Measurements from ENCODE around the gene NFASC. TPM values are rescaled to one million over a fixed set of nuclear protein-coding genes. Genes with fewer than 3 reads are reported as not detected.

NFASC gene
- total RNA-seq, 1 experiment from 2014 or later: 1.6 TPM

GRCh38 chr1:205071028-205071409 lies 200.4 kb downstream of the NFASC start:
- CTCF ChIA-PET: interaction anchor here (0.9 kb wide), 1 partner anchor 9 kb away, joined by 3 read pairs; no protein-coding TSS in a partner anchor
- BruUV-seq (replicated peaks): no TSS peak
- no peak for DNase-seq

GRCh38 chr1:205071801-205072200 lies 201.1 kb downstream of the NFASC start:
- Histone ChIP-seq H3K4me3 (ENCODE audit: low read length) (no peak overlapping the region), H3K9me2 (replicated peaks; ENCODE audit: low read length) (no peaks in the 10 kb centered on the region), H3F3A (ENCODE audit: low read length, unreplicated experiment) (no peaks in the 10 kb centered on the region), H3K9me3 (ENCODE audit: low read length) (no peaks in the 10 kb centered on the region), H3K4me1 (ENCODE audit: insufficient read depth, low read length) (peaks cover 10% of the 10 kb centered on the region; the same call in 1 of the 2 replicates), H3K9ac (ENCODE audit: low read length) (no peak overlapping the region), H3K4me2 (ENCODE audit: low read length) (no peak overlapping the region), H3K36me3 (ENCODE audit: low read depth, low read length) (no peaks in the 10 kb centered on the region), H3K27me3 (ENCODE audit: low read length) (no peaks in the 10 kb centered on the region), H3K27ac (ENCODE audit: low read length) (no peak overlapping the region), H4K20me1 (ENCODE audit: low read length) (no peaks in the 10 kb centered on the region), H3K79me2 (ENCODE audit: low read length) (no peaks in the 10 kb centered on the region), H2AFZ (ENCODE audit: low read length) (no peak overlapping the region)
- intact Hi-C loops (cut with micrococcal nuclease): no loop called here
- ChIA-PET POLR2A (ENCODE audit: unreplicated experiment) (no interaction called here), CTCF (interaction anchor here (1.5 kb wide), 1 partner anchor 10 kb away, joined by 6 read pairs; no protein-coding TSS in a partner anchor)
- DNase-seq (no peak), ATAC-seq (no peak)
- no TSS peak for BruUV-seq (replicated peaks)
- TF ChIP-seq EZH2 (IDR thresholded peaks at IDR 0.05; ENCODE audit: low read length, unreplicated experiment) (no peak), EZH2phosphoT487 (IDR thresholded peaks at IDR 0.05; ENCODE audit: borderline replicate concordance, low read length) (no peak), CTCF (conservative IDR thresholded peaks at IDR 0.05; ENCODE audit: low read depth, low read length) (no peak)

More at GRCh38 chr1:205071028-205071409, 200.4 kb downstream of the NFASC start:
- no peaks in the 10 kb centered on the region for H3K9me2 ChIP-seq (replicated peaks; ENCODE audit: low read length)
- H3K4me2 ChIP-seq (ENCODE audit: low read length): no peak overlapping the region
- no peak for ATAC-seq
- no peaks in the 10 kb centered on the region for H3F3A ChIP-seq (ENCODE audit: low read length, unreplicated experiment)
- no peaks in the 10 kb centered on the region for H3K27me3 ChIP-seq (ENCODE audit: low read length)
- intact Hi-C loops (cut with micrococcal nuclease): no loop called here
- POLR2A ChIA-PET (ENCODE audit: unreplicated experiment): no interaction called here
- H3K79me2 ChIP-seq (ENCODE audit: low read length): no peaks in the 10 kb centered on the region
- H3K4me3 ChIP-seq (ENCODE audit: low read length): no peak overlapping the region
- no peak for TF ChIP-seq EZH2 (IDR thresholded peaks at IDR 0.05; ENCODE audit: low read length, unreplicated experiment)
- TF ChIP-seq EZH2phosphoT487 (IDR thresholded peaks at IDR 0.05; ENCODE audit: borderline replicate concordance, low read length): no peak
- no peak for TF ChIP-seq CTCF (conservative IDR thresholded peaks at IDR 0.05; ENCODE audit: low read depth, low read length)
- H3K9me3 ChIP-seq (ENCODE audit: low read length): no peaks in the 10 kb centered on the region
- H2AFZ ChIP-seq (ENCODE audit: low read length): no peak overlapping the region
- H3K27ac ChIP-seq (ENCODE audit: low read length): no peak overlapping the region
- H3K9ac ChIP-seq (ENCODE audit: low read length): no peak overlapping the region
- H3K36me3 ChIP-seq (ENCODE audit: low read depth, low read length): no peaks in the 10 kb centered on the region
- H3K4me1 ChIP-seq (ENCODE audit: insufficient read depth, low read length): peaks cover 10% of the 10 kb centered on the region; the same call in 1 of the 2 replicates
- H4K20me1 ChIP-seq (ENCODE audit: low read length): no peaks in the 10 kb centered on the region

DNA sequence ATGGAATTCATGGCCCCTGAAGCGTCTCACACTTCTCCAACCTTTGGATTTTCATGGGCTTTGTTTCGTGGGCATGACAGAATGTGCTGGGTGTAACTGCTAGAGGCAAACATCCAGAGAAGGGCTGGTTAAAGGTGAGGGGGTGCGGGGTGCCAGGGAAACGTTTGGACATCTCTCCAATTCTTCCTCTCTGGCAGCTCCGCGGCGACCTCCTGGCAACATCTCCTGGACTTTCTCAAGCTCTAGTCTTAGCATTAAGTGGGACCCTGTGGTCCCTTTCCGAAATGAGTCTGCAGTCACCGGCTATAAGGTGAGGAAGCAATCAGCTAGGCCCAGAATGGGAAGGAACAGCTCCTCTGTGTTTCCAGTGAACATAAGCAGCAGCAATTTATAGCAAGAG lies 201.6 kb downstream of the NFASC start:
- H3F3A ChIP-seq (ENCODE audit: low read length, unreplicated experiment): no peaks in the 10 kb centered on the region
- no peaks in the 10 kb centered on the region for H3K9me3 ChIP-seq (ENCODE audit: low read length)
- ATAC-seq (no peak), DNase-seq (no peak)
- no peak overlapping the region for H3K27ac ChIP-seq (ENCODE audit: low read length)
- H3K4me1 ChIP-seq (ENCODE audit: insufficient read depth, low read length): peaks cover 10% of the 10 kb centered on the region; the same call in 1 of the 2 replicates
- H3K9me2 ChIP-seq (replicated peaks; ENCODE audit: low read length): no peaks in the 10 kb centered on the region
- H3K9ac ChIP-seq (ENCODE audit: low read length): no peak overlapping the region
- no peaks in the 10 kb centered on the region for H4K20me1 ChIP-seq (ENCODE audit: low read length)
- POLR2A ChIA-PET (ENCODE audit: unreplicated experiment): no interaction called here
- no peaks in the 10 kb centered on the region for H3K36me3 ChIP-seq (ENCODE audit: low read depth, low read length)
- H3K4me2 ChIP-seq (ENCODE audit: low read length): no peak overlapping the region
- H2AFZ ChIP-seq (ENCODE audit: low read length): no peak overlapping the region
- intact Hi-C loops (cut with micrococcal nuclease): no loop called here
- H3K27me3 ChIP-seq (ENCODE audit: low read length): no peaks in the 10 kb centered on the region
- TF ChIP-seq CTCF (conservative IDR thresholded peaks at IDR 0.05; ENCODE audit: low read depth, low read length) (no peak), EZH2phosphoT487 (IDR thresholded peaks at IDR 0.05; ENCODE audit: borderline replicate concordance, low read length) (no peak), EZH2 (IDR thresholded peaks at IDR 0.05; ENCODE audit: low read length, unreplicated experiment) (no peak)
- no TSS peak for BruUV-seq (replicated peaks)
- no peaks in the 10 kb centered on the region for H3K79me2 ChIP-seq (ENCODE audit: low read length)
- CTCF ChIA-PET: interaction anchor here (1.5 kb wide), 1 partner anchor 11 kb away, joined by 6 read pairs; no protein-coding TSS in a partner anchor
- no peak overlapping the region for H3K4me3 ChIP-seq (ENCODE audit: low read length)
